ENCODE results near the gene SDK1. TPM values are rescaled to one million over a fixed set of nuclear protein-coding genes. Genes with fewer than 3 reads are reported as not detected.

The SDK1 gene
- total RNA-seq, 4 donors from 2014 or later = under 0.01 to 16.2 (median 7.2) TPM

DNA sequence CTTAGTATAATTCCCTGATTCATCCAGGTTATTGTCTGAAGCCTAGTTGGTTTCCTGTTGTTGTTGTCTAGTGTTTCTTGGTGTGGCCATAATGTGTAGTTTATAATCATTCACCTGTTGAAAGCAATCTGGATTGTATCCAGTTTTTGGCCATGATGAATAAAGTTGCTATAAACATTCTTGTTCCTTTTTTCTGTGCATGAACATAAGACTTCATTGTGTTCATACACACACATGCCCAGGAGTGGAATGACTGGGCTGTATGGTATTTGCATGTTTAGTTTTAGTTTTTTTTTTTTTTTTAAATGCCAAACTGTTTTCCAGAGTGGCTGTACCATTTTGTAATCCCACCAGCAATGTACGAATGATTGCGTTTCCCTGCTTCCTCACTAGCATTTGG is 349.8 kb downstream of the SDK1 start:
- DNase-seq = no peak
- Histone ChIP-seq H3K27me3 (no peaks in the 10 kb centered on the region), H3K4me3 (no peak overlapping the region), H3K9me3 (no peaks in the 10 kb centered on the region), H3K27ac (no peak overlapping the region), H3K4me1 (no peaks in the 10 kb centered on the region), H3K36me3 (no peaks in the 10 kb centered on the region)
- intact Hi-C loops (cut with DNase I; ENCODE audit: low total_unique reads) = no loop called here
- TF ChIP-seq, protein P1, sequence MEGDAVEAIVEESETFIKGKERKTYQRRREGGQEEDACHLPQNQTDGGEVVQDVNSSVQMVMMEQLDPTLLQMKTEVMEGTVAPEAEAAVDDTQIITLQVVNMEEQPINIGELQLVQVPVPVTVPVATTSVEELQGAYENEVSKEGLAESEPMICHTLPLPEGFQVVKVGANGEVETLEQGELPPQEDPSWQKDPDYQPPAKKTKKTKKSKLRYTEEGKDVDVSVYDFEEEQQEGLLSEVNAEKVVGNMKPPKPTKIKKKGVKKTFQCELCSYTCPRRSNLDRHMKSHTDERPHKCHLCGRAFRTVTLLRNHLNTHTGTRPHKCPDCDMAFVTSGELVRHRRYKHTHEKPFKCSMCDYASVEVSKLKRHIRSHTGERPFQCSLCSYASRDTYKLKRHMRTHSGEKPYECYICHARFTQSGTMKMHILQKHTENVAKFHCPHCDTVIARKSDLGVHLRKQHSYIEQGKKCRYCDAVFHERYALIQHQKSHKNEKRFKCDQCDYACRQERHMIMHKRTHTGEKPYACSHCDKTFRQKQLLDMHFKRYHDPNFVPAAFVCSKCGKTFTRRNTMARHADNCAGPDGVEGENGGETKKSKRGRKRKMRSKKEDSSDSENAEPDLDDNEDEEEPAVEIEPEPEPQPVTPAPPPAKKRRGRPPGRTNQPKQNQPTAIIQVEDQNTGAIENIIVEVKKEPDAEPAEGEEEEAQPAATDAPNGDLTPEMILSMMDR (IDR thresholded peaks at IDR 0.05) = no peak
- TF ChIP-seq POLR2A (IDR thresholded peaks at IDR 0.05) = no peak

DNA sequence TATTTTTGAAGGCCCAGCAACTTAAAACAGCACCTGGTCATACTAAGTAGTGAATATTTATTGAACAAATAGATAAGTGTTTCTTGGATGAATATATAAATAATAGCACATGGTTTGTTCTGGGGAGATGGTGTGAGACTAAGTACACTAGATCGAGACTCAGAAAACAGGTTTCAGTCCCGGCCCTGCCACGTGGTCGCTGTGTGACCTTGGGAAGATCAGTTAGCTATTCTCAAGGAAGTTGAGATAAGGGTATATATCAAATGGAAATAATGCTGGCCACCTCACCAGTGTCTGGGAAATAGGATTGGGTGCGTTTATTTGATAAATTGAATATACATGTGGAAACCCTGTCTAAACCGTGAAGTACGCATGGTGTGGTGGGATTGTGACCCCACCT is 354.6 kb downstream of the SDK1 start:
- Histone ChIP-seq H3K27ac (no peak overlapping the region), H3K36me3 (no peaks in the 10 kb centered on the region), H3K4me1 (no peaks in the 10 kb centered on the region), H3K9me3 (no peaks in the 10 kb centered on the region), H3K4me3 (no peak overlapping the region), H3K27me3 (no peaks in the 10 kb centered on the region)
- no peak for DNase-seq
- TF ChIP-seq, protein P1 (IDR thresholded peaks at IDR 0.05) = no peak
- TF ChIP-seq POLR2A (IDR thresholded peaks at IDR 0.05) = no peak
- intact Hi-C loops (cut with DNase I; ENCODE audit: low total_unique reads) = no loop called here

GRCh38 chr7:3657206-3657605 is 356.2 kb downstream of the SDK1 start:
- Histone ChIP-seq H3K4me1 (no peaks in the 10 kb centered on the region), H3K36me3 (no peaks in the 10 kb centered on the region), H3K4me3 (no peak overlapping the region), H3K9me3 (no peaks in the 10 kb centered on the region), H3K27me3 (no peaks in the 10 kb centered on the region), H3K27ac (no peak overlapping the region)
- TF ChIP-seq, protein P1 (IDR thresholded peaks at IDR 0.05) = no peak
- no peak for TF ChIP-seq POLR2A (IDR thresholded peaks at IDR 0.05)
- DNase-seq = no peak
- intact Hi-C loops (cut with DNase I; ENCODE audit: low total_unique reads) = no loop called here

GRCh38 chr7:3668743-3669142 is 367.7 kb downstream of the SDK1 start:
- no peaks in the 10 kb centered on the region for H3K27me3 ChIP-seq
- no peaks in the 10 kb centered on the region for H3K4me1 ChIP-seq
- intact Hi-C loops (cut with DNase I; ENCODE audit: low total_unique reads) = no loop called here
- H3K27ac ChIP-seq = no peak overlapping the region
- H3K9me3 ChIP-seq = no peaks in the 10 kb centered on the region
- H3K4me3 ChIP-seq = no peak overlapping the region
- no peak for DNase-seq
- TF ChIP-seq, protein P1 (IDR thresholded peaks at IDR 0.05) = no peak
- no peak for TF ChIP-seq POLR2A (IDR thresholded peaks at IDR 0.05)
- no peaks in the 10 kb centered on the region for H3K36me3 ChIP-seq

- no peak overlapping the region for H3K4me3 ChIP-seq
- no peaks in the 10 kb centered on the region for H3K36me3 ChIP-seq
- intact Hi-C loops (cut with DNase I; ENCODE audit: low total_unique reads) = no loop called here
- no peaks in the 10 kb centered on the region for H3K9me3 ChIP-seq
- no peak for DNase-seq
- H3K4me1 ChIP-seq = no peaks in the 10 kb centered on the region
- no peaks in the 10 kb centered on the region for H3K27me3 ChIP-seq
- TF ChIP-seq, protein P1 (IDR thresholded peaks at IDR 0.05) = no peak
- TF ChIP-seq POLR2A (IDR thresholded peaks at IDR 0.05) = no peak
- no peak overlapping the region for H3K27ac ChIP-seq
Measured at GRCh38 chr7:3670898-3671297, 369.8 kb downstream of the SDK1 start.

Data from uterus (tissue), 4 donors.